ENCODE results near the gene DNMBP.

DNMBP gene

GRCh38 chr10:99999319-100000108, 10.2 kb downstream of the DNMBP start:
- no peaks in the 10 kb centered on the region for H3K9me3 ChIP-seq
- H3K36me3 ChIP-seq = no peaks in the 10 kb centered on the region
- no peak for DNase-seq
- H3K27ac ChIP-seq = no peak overlapping the region
- H3K27me3 ChIP-seq = no peaks in the 10 kb centered on the region
- H3K4me3 ChIP-seq = no peak overlapping the region
- TF ChIP-seq CTCF (IDR thresholded peaks at IDR 0.05) = no peak
- H3K4me1 ChIP-seq = peaks cover 0 to 11% (median 2%) of the 10 kb centered on the region in 4 donors
- intact Hi-C loops (cut with DNase I; ENCODE audit: low total_unique reads) = no loop called here

- H3K36me3 ChIP-seq = no peaks in the 10 kb centered on the region
- DNase-seq = no peak
- no peak overlapping the region for H3K4me3 ChIP-seq
- TF ChIP-seq CTCF (IDR thresholded peaks at IDR 0.05) = no peak
- intact Hi-C loops (cut with DNase I; ENCODE audit: low total_unique reads) = no loop called here
- H3K4me1 ChIP-seq = peaks cover 0 to 11% (median 5%) of the 10 kb centered on the region in 4 donors
- no peaks in the 10 kb centered on the region for H3K27me3 ChIP-seq
- no peak overlapping the region for H3K27ac ChIP-seq
- H3K9me3 ChIP-seq = no peaks in the 10 kb centered on the region
Observed at GRCh38 chr10:99998889-99999288, 10.9 kb downstream of the DNMBP start.

- H3K27ac ChIP-seq = no peak overlapping the region
Observed at GRCh38 chr10:99996671-99997648, 12.8 kb downstream of the DNMBP start.

GRCh38 chr10:99995713-99996112, 14.0 kb downstream of the DNMBP start:
- intact Hi-C loops (cut with DNase I; ENCODE audit: low total_unique reads) = no loop called here
- no peaks in the 10 kb centered on the region for H3K9me3 ChIP-seq
- H3K4me3 ChIP-seq = no peak overlapping the region
- TF ChIP-seq CTCF (IDR thresholded peaks at IDR 0.05) = no peak
- H3K27me3 ChIP-seq = no peaks in the 10 kb centered on the region
- no peak for DNase-seq
- H3K4me1 ChIP-seq = peaks cover 0 to 18% (median 5%) of the 10 kb centered on the region in 4 donors
- no peak overlapping the region for H3K27ac ChIP-seq
- no peaks in the 10 kb centered on the region for H3K36me3 ChIP-seq

More at GRCh38 chr10:99996671-99997648, 12.8 kb downstream of the DNMBP start:
- no peaks in the 10 kb centered on the region for H3K27me3 ChIP-seq
- intact Hi-C loops (cut with DNase I; ENCODE audit: low total_unique reads) = no loop called here
- no peak for TF ChIP-seq CTCF (IDR thresholded peaks at IDR 0.05)
- H3K4me1 ChIP-seq = peaks cover 0 to 18% (median 5%) of the 10 kb centered on the region in 4 donors
- no peak for DNase-seq
- H3K36me3 ChIP-seq = no peaks in the 10 kb centered on the region
- H3K9me3 ChIP-seq = no peaks in the 10 kb centered on the region
- H3K4me3 ChIP-seq = no peak overlapping the region

GRCh38 chr10:99995269-99995668, 14.5 kb downstream of the DNMBP start:
- Histone ChIP-seq H3K4me3 (no peak overlapping the region), H3K9me3 (no peaks in the 10 kb centered on the region), H3K27ac (no peak overlapping the region), H3K4me1 (peaks cover 0 to 18% (median 5%) of the 10 kb centered on the region in 4 donors), H3K36me3 (no peaks in the 10 kb centered on the region), H3K27me3 (no peaks in the 10 kb centered on the region)
- no peak for DNase-seq
- intact Hi-C loops (cut with DNase I; ENCODE audit: low total_unique reads) = no loop called here
- TF ChIP-seq CTCF (IDR thresholded peaks at IDR 0.05) = no peak
